C4-2B (cell line): ENCODE measurements around the gene CA10.

Experiments
- CTCF ChIP-seq: fragments of 450-650 bp; conservative IDR thresholded peaks from 2 replicates; pipeline ENCODE4 v1.5.1; 2017; ENCODE audit warnings: mild to moderate bottlenecking
- ZFX ChIP-seq: fragments of 450-650 bp; IDR thresholded peaks from 2 replicates; pipeline ENCODE4 v1.6.1; 2017

GRCh38 chr17:51597345-51597744 is 561.2 kb downstream of the CA10 start:
- no peak for TF ChIP-seq CTCF
- TF ChIP-seq ZFX, result no peak
